K562 (cell line): Measurements from ENCODE around the gene SLC15A1. TPM values are rescaled to one million over a fixed set of nuclear protein-coding genes. Genes with fewer than 3 reads are reported as not detected.

Experiments
- ATAC-seq: fragments of 200-7000 bp; cut with Tn5 transposase; 3 replicates; pipeline ENCODE4 v1.9.1; 2020; ENCODE audit warnings: moderate library complexity
- BruUV-seq: library from RNA; stranded (reverse); fragments of 400-500 nt; replicated peaks from 2 replicates; lab custom pipeline; 2021; lab: Mats Ljungman, UMichigan
- CTCF ChIA-PET: fragments of 300-600 bp; formaldehyde crosslinking; extraction: SDS; loops from one replicate; lab custom pipeline; 2021; ENCODE audit warnings: low intra/inter-chr PET ratio; lab: Yijun Ruan, JAX
- POLR2A ChIA-PET: fragments of 300-600, 350-650 bp; sonication (Branson Sonifier 250); formaldehyde crosslinking; extraction: SDS; loops from one replicate; lab custom pipeline; 2021; ENCODE audit warnings: antibody characterized with exemption, inconsistent platforms; lab: Yijun Ruan, JAX
- DNase-seq, 4 experiments: peaks; one replicate each; pipeline versions ENCODE4 v3.0.0 to v3.0.0-alpha.2; 2011 to 2018; ENCODE audit warnings: low spot score in 3 of 4, mixed read lengths in 3 of 4; ENCODE audit errors: extremely low read depth in 1 of 4
- FAIRE-seq: peaks from 2 replicates; lab custom pipeline; 2011; peaks lifted over from hg19 to GRCh38; lab: Jason Lieb, UNC
- H2AFZ ChIP-seq: 2 replicates; pipeline ENCODE4 v1.6.0; 2011; ENCODE audit warnings: low read depth, low read length, control low read depth, inconsistent platforms
- H3K27ac ChIP-seq: fragments of 200-600 bp; 3 replicates; pipeline ENCODE4 v1.8.0; 2011; ENCODE audit warnings: low read depth, mild to moderate bottlenecking, control low read depth, inconsistent platforms, low read length, moderate library complexity, mixed read lengths; ENCODE audit errors: extremely low read depth
- H3K27me3 ChIP-seq, 2 experiments: fragments of 300-600 bp in 1 of 2; 2 replicates in 1 of 2; 3 replicates in 1 of 2; pipeline versions ENCODE4 v1.6.0 to v1.8.0; 2011; ENCODE audit warnings: inconsistent platforms in 2 of 2, low read length in 2 of 2, mild to moderate bottlenecking in 1 of 2, mixed read lengths in 1 of 2, moderate library complexity in 1 of 2; ENCODE audit not compliant: control insufficient read depth in 2 of 2, insufficient read depth in 2 of 2
- H3K36me3 ChIP-seq: fragments of 300-600 bp; 3 replicates; pipeline ENCODE4 v1.8.0; 2011; ENCODE audit warnings: mild to moderate bottlenecking, low read length, inconsistent platforms; ENCODE audit not compliant: control insufficient read depth, insufficient read depth
- H3K4me1 ChIP-seq, 2 experiments: fragments of 200-600 bp in 1 of 2; replicated peaks in 1 of 2; 2 replicates in 1 of 2; 3 replicates in 1 of 2; pipeline versions ENCODE4 v1.5.1 to v1.8.0; 2011; ENCODE audit warnings: inconsistent platforms in 2 of 2, low read length in 2 of 2, mild to moderate bottlenecking in 1 of 2, mixed read lengths in 1 of 2, moderate library complexity in 1 of 2; ENCODE audit not compliant: control insufficient read depth in 2 of 2, insufficient read depth in 2 of 2
- H3K4me2 ChIP-seq: 2 replicates; pipeline ENCODE4 v1.6.1; 2011; ENCODE audit warnings: low read length, control low read depth, inconsistent platforms, mixed read lengths; ENCODE audit not compliant: insufficient read depth
- H3K4me3 ChIP-seq: fragments of 200-600 bp; sonication (generic), shearing (Covaris generic); 2 replicates; pipeline ENCODE4 v1.5.1; 2016; ENCODE audit warnings: control low read depth, inconsistent platforms
- H3K79me2 ChIP-seq: fragments of 200-600 bp; 3 replicates; pipeline ENCODE4 v1.8.0; 2011; ENCODE audit warnings: low read length, inconsistent platforms; ENCODE audit not compliant: control insufficient read depth, insufficient read depth
- H3K9ac ChIP-seq, 2 experiments: 2 replicates each; pipeline versions ENCODE4 v1.6.0 to v1.6.1; 2011; ENCODE audit warnings: low read depth in 2 of 2, low read length in 2 of 2, control low read depth in 1 of 2, inconsistent platforms in 1 of 2, mild to moderate bottlenecking in 1 of 2, mixed read lengths in 1 of 2; ENCODE audit not compliant: insufficient read depth in 1 of 2
- H3K9me1 ChIP-seq: one replicate; pipeline ENCODE4 v1.6.0; 2011; ENCODE audit warnings: inconsistent platforms, mild to moderate bottlenecking, low read length, moderate library complexity; ENCODE audit not compliant: control insufficient read depth, insufficient read depth
- H3K9me3 ChIP-seq: replicated peaks from 2 replicates; pipeline ENCODE4 v1.5.1; 2011; ENCODE audit warnings: low read depth, low read length, inconsistent platforms; ENCODE audit not compliant: control insufficient read depth, insufficient read depth
- H4K20me1 ChIP-seq: replicated peaks from 2 replicates; pipeline ENCODE4 v1.6.1; 2011; ENCODE audit warnings: low read length, inconsistent platforms, mixed read lengths; ENCODE audit not compliant: control insufficient read depth, insufficient read depth
- GATA2 ChIP-seq: sonication (generic); formaldehyde crosslinking; IDR thresholded peaks from 2 replicates; pipeline ENCODE4 v1.4.0; 2020; ENCODE audit warnings: mild to moderate bottlenecking, missing genetic modification reagents
- RAD21 ChIP-seq, 2 experiments: fragments of 250-450 bp in 1 of 2; fragments of 450-650 bp in 1 of 2; sonication (Bioruptor Pico) in 1 of 2; formaldehyde crosslinking in 1 of 2; IDR thresholded peaks in 1 of 2; conservative IDR thresholded peaks in 1 of 2; 2 replicates each; pipeline versions ENCODE4 v1.4.0 to v1.8.0; 2020 to 2022; ENCODE audit warnings: mild to moderate bottlenecking in 2 of 2, moderate library complexity in 1 of 2
- REST ChIP-seq, 2 experiments: fragments of 450-650 bp; formaldehyde crosslinking in 1 of 2; IDR thresholded peaks; 2 replicates each; pipeline versions ENCODE4 v1.4.0 to v1.6.1; 2014 to 2020; ENCODE audit warnings: mild to moderate bottlenecking in 2 of 2, borderline replicate concordance in 1 of 2, low read depth in 1 of 2
- SMC3 ChIP-seq: conservative IDR thresholded peaks from 2 replicates; pipeline ENCODE4 v1.6.1; 2011; ENCODE audit warnings: low read depth, low read length, improper control_type of control experiment; ENCODE audit not compliant: insufficient read depth
- SRF ChIP-seq, 2 experiments: fragments of 250-450, 450-650 bp in 1 of 2; sonication (Bioruptor Pico) in 1 of 2; sonication (generic) in 1 of 2; formaldehyde crosslinking; IDR thresholded peaks; 2 replicates each; pipeline versions ENCODE4 v1.5.0 to v1.5.1; 2020 to 2022; ENCODE audit warnings: mild to moderate bottlenecking in 1 of 2, missing genetic modification reagents in 1 of 2
- WGBS: fragments of 100-300 bp; shearing (Covaris generic); methylation state at CpG from one replicate; pipeline ENCODE4 v1.1.6; 2016; ENCODE audit warnings: low coverage, mixed read lengths; ENCODE audit not compliant: insufficient coverage; ENCODE audit errors: missing lambda C conversion rate; 5-methylcytosine and 5-hydroxymethylcytosine counted together
- in situ Hi-C: fragments of 300-500 bp; cut with MboI; formaldehyde crosslinking; loops from 4 replicates; pipeline ENCODE4 v1.15.0; 2018; ENCODE audit warnings: inconsistent platforms, mixed read lengths
- intact Hi-C: fragments of 100-400 bp; cut with micrococcal nuclease; formaldehyde crosslinking; loops from 2 replicates; pipeline ENCODE4 v1.14.2; 2022
- polyA plus RNA-seq, 8 experiments: library from polyadenylated mRNA; depleted of rRNA in 4 of 8; stranded (reverse) in 5 of 8; unstranded in 3 of 8; fragments of >200 nt; fragmentation: Nextera tagmentation in 2 of 8; fragmentation: Illumina TruSeq in 1 of 8; extraction: Ambion mirVana in 2 of 8; extraction: Trizol in 1 of 8; gene quantifications; 2 replicates each; pipeline versions ENCODE4 v1.2.1 to v1.2.3, GENCODE V29; 2011 to 2014; ENCODE audit warnings: inconsistent platforms in 1 of 8, missing spikeins in 1 of 8
- total RNA-seq, 7 experiments: library from RNA; depleted of rRNA in 6 of 7; stranded (reverse); fragments of >200 nt in 6 of 7; fragmentation: Illumina TruSeq in 2 of 7; extraction: Trizol in 2 of 7; gene quantifications; 2 replicates each; pipeline versions ENCODE4 v1.2.1 to v1.2.3, GENCODE V29; 2011 to 2021; ENCODE audit warnings: low replicate concordance in 1 of 7
- TF ChIP-seq, protein P1 (sequence below), 3 experiments: IDR thresholded peaks in 2 of 3; conservative IDR thresholded peaks in 1 of 3; 2 replicates each; pipeline ENCODE4 v1.5.1; 2011 to 2012; ENCODE audit warnings: low read length in 3 of 3, mild to moderate bottlenecking in 3 of 3, control low read depth in 2 of 3, improper control_type of control experiment in 1 of 3, inconsistent platforms in 1 of 3, low read depth in 1 of 3, mixed read lengths in 1 of 3, moderate library complexity in 1 of 3; ENCODE audit not compliant: insufficient read depth in 2 of 3

Gene SLC15A1
- total and polyA plus RNA-seq, 9 of the 15 experiments (the other 6 are each of a cell fraction or from before 2014, with no cell fraction given) = not detected

- Histone ChIP-seq H3K9me1 (no peaks in the 10 kb centered on the region), H3K27ac (no peak overlapping the region), H3K79me2 (no peaks in the 10 kb centered on the region), H4K20me1 (no peaks in the 10 kb centered on the region; the same call in 1 of the 2 replicates), H3K4me2 (no peak overlapping the region)
- peak; percentile 97 for ATAC-seq
- in situ Hi-C loops = no loop called here
- POLR2A ChIA-PET = interaction anchor here (1.0 kb wide), 1 partner anchor 208 kb away, joined by 5 read pairs; no protein-coding TSS in a partner anchor
- TF ChIP-seq SMC3 (peak; percentile 62), GATA2 (no peak), REST (IDR thresholded peaks at IDR 0.05; ENCODE audit: borderline replicate concordance) (peak; percentile 65), REST (CRISPR knock-in tag; IDR thresholded peaks at IDR 0.05; ENCODE audit: low read depth) (no peak), RAD21 (CRISPR knock-in tag; conservative IDR thresholded peaks at IDR 0.05 in 1 of 2, IDR thresholded peaks at IDR 0.05 in 1 of 2) (peak; percentile 64 to 79), SRF (CRISPR knock-in tag; IDR thresholded peaks at IDR 0.05) (no peak)
- TF ChIP-seq, protein P1, sequence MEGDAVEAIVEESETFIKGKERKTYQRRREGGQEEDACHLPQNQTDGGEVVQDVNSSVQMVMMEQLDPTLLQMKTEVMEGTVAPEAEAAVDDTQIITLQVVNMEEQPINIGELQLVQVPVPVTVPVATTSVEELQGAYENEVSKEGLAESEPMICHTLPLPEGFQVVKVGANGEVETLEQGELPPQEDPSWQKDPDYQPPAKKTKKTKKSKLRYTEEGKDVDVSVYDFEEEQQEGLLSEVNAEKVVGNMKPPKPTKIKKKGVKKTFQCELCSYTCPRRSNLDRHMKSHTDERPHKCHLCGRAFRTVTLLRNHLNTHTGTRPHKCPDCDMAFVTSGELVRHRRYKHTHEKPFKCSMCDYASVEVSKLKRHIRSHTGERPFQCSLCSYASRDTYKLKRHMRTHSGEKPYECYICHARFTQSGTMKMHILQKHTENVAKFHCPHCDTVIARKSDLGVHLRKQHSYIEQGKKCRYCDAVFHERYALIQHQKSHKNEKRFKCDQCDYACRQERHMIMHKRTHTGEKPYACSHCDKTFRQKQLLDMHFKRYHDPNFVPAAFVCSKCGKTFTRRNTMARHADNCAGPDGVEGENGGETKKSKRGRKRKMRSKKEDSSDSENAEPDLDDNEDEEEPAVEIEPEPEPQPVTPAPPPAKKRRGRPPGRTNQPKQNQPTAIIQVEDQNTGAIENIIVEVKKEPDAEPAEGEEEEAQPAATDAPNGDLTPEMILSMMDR (IDR thresholded peaks at IDR 0.05 in 2 of 3, conservative IDR thresholded peaks at IDR 0.05 in 1 of 3; ENCODE audit: insufficient read depth in 2 of 3, low read depth in 1 of 3, low read length in 3 of 3) = peak; percentile 75 to 77 (median 75)
- TF ChIP-seq, all 486 proteins: peak for 4
- CTCF ChIA-PET = interaction anchor here (1.4 kb wide), 1 partner anchor 208 kb away, joined by 5 read pairs; no protein-coding TSS in a partner anchor
- BruUV-seq = no TSS peak
- H2AFZ ChIP-seq = no peak overlapping the region
- no peaks in the 10 kb centered on the region for H3K4me1 ChIP-seq
- H3K36me3 ChIP-seq = no peaks in the 10 kb centered on the region
- peaks cover 11 to 45% of the 10 kb centered on the region in 2 experiments; a peak in 4 of 5 replicates for H3K27me3 ChIP-seq
- DNase-seq (peak; percentile 65 to 68 (median 66)), FAIRE-seq (peak; percentile 85)
- intact Hi-C loops = loop anchor here (1.0 kb wide), 1 partner anchor 208 kb away; no protein-coding TSS in a partner anchor
- WGBS = under 1% methylated on average over 9 of the region's 9 CpGs
- no peaks in the 10 kb centered on the region for H3K9me3 ChIP-seq
- no peak overlapping the region for H3K9ac ChIP-seq
- no peak overlapping the region for H3K4me3 ChIP-seq
Measured at GRCh38 chr13:98653463-98653985, 98.9 kb downstream of the SLC15A1 start.
